ENCODE measurements around the gene GOLGA8K.
"Not testable (repeated sequence)": the region's sequence is repeated elsewhere in the genome, so short reads cannot be mapped to it uniquely, and the experiment has no call there.

DNA sequence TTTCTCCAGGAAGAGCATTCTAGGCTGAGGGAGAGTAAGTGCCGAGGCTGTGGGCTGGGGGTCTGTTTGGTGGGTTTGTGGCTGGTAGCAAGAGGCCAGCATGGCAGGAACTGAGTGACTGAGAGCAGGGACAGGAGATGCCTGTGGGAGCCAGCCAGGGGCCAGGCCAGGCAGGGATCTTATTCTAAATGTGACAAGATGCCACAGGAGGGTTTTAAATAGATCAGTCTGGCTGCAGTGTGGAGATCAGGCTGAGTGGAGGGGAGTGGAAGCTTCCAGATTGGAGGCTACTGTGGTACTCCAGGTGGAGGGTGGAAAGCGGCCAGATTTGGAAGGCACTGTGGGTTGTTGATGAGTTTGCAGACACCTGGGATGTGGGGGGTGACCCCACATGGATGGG lies 28.9 kb downstream of the GOLGA8K start:
- not testable (repeated sequence) for TF ChIP-seq CTCF, POLR2A (IDR thresholded peaks at IDR 0.05)
